Fibroblast of skin of left biceps (primary cell): ENCODE data around the gene DPP3.
"Not testable (repeated sequence)": the region's sequence is repeated elsewhere in the genome, so short reads cannot be mapped to it uniquely, and the experiment has no call there.

Source experiments
- DNase-seq, 2 experiments: peaks; one replicate each; pipeline ENCODE4 v3.0.0-alpha.2; 2013; ENCODE audit warnings: low read depth in 2 of 2

The DPP3 gene

GRCh38 chr11:66480117-66480938 lies at the start of gene DPP3:
Gene DPP3, plus strand, starts transcription at chr11:66480434. Its CDS starts 1,767 bp downstream, at chr11:66482201.
- peak; percentile 85 to 89 for DNase-seq

DNA sequence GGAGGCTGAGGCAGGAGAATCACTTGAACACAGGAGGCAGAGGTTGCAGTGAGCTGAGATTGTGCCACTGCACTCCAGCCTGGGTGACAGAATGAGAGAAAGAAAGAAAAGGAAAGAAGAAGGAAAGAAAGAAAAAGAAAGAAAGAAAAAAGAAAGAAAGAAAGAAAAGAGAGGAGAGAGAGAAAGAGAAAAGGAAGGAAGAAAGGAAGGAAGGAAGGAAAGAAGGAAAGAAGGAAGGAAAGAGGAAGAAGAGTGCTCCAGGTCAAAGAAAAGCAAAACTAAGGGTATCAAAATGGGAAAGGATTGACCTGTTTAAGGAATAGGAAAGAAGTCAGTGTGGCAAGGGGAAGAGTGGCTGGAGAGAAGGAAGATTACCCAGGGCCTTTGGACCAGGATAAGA lies 48.9 kb upstream of the DPP3 start:
- not testable (repeated sequence) for DNase-seq

GRCh38 chr11:66431871-66432329 lies 48.3 kb upstream of the DPP3 start:
- not testable (repeated sequence) for DNase-seq

- DNase-seq: no peak
Measured at GRCh38 chr11:66432597-66432996, 47.6 kb upstream of the DPP3 start.

DNA sequence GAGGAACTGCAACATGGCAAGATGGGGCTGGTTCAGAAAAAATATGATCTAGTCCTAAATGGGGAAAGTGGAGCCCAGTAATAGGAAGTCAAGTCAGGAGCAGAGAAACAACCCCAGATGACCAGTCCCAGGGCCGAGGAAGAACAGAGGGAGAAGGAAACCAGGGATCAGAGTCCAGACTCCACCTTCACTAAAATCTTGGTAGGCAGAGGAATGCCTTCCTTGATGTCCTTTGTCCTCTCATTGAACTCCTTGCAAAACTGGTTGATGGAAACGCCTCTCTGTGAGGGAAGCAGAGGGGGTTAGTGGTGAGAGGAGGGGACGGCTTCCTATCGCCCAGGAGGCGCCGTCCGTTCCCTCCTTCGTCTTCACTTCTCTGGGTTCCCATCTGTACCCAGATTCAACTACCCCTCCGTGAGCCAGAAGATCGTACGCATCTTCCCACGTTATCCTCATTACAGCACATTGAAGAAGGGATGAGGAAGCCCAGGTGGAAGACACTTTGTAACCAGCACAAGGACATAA lies 42.2 kb upstream of the DPP3 start:
- no peak for DNase-seq

GRCh38 chr11:66438504-66439466 lies 41.4 kb upstream of the DPP3 start, which contains the start of gene MRPL11:
Gene MRPL11, minus strand, starts transcription at chr11:66438848. Its CDS starts 94 bp downstream, at chr11:66438754.
- peak; percentile 73 to 74 for DNase-seq

DNA sequence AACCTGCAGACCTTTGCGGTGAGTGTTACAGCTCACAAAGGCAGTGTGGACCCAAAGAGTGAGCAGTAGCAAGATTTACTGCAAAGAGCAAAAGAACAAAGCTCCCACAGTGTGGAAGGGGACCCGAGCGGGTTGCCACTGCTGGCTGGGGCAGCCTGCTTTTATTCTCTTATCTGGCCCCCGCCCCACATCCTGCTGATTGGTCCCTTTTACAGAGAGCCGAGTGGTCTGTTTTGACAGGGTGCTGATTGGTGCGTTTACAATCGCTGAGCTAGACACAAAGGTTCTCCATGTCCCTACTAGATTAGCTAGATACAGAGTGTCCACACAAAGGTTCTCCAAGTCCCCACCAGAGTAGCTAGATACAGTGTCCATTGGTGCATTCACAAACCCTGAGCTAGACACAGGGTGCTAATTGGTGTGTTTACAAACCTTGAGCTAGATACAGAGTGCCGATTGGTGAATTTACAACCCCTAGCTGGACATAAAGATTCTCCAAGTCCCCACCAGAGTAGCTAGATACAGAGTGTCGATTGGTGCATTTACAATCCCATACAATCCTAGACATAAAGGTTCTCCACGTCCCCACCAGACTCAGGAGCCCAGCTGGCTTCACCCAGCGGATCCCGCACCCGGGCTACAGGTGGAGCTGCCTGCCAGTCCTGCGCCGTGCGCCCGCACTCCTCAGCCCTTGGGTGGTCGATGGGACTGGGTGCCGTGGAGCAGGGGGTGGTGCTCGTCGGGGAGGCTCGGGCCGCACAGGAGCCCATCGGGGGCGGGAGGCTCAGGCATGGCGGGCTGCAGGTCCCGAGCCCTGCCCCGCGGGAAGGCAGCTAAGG lies 39.9 kb upstream of the DPP3 start:
- not testable (repeated sequence) for DNase-seq

- DNase-seq: not testable (repeated sequence)
Measured at GRCh38 chr11:66440940-66441282, 39.3 kb upstream of the DPP3 start.

DNA sequence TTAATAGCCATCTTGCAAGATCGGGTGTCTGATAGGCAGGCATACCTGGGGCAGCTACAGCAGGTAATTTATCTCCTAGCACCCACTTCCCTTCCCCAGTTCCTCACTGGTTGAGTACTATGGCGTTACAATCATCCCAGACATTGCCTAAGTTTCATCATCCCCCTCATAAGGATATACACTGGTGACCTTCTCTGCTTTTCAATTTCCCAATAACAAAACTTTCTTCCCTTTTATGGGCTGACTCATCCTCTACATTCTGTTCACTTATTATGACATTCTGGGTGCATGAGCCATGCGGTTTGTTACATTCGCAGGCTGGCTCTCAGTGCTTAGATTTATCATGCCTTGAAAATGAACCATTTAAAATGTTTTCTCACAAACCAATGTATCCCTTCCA lies 36.6 kb upstream of the DPP3 start:
- peak; percentile 30 to 40 for DNase-seq

DNA sequence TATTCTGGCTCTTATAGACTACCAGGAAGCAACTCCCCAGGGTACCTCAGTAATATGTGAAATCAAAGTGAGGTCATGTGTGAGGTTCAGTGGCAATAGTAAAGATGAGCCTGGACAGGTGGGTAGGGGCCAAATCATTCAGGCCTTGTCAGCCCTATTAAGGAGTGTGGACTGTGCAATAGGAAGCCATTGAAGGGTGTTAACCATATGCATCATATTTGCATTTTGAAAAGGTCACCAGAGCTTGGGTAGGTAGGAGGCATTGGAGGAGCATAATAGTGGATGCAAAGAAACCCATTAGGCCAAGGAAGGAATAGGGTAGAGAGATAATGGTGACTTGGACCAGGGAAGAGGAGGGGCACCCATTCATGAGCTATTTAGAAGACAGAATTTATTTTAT lies 33.2 kb upstream of the DPP3 start:
- no peak for DNase-seq

DNA sequence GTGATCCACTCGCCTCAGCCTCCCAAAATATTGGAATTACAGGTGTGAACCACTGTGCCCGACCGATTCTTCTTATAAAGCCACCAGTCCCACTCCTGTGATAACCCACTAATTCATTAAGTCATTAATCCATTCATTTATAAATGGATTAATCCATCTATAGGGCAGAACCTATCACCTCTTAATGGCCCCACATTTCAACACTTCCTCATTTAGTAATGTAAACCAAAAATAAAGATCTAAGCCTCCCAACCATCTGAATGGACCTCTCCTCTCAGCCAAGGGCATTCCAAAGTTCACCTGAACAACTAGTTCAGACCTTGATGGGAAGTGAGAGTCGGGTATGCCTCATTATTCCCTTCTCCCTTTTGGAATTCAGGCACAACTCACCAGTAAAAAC lies 31.7 kb upstream of the DPP3 start:
- DNase-seq: no peak

GRCh38 chr11:66450560-66450959 lies 29.7 kb upstream of the DPP3 start:
- DNase-seq: no peak

GRCh38 chr11:66451663-66452062 lies 28.6 kb upstream of the DPP3 start:
- no peak for DNase-seq

DNA sequence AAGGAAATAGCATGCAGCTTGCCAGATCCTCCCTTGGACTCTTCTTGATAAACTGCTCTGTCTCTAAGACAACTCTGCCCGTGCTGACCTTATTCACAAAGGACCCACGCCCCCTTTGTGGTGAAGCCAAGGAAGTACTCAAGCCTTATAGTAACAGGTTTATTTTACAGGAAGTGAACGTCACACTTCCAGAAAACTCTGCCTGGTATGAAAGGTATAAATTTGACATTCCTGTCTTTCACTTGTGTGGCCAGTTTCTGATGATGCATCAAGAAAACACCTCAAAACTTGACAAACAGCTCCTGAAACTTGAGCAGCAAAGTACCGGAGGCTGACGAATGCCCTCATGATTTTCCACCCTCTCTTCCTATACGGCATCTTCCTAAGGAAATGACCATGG lies 26.0 kb upstream of the DPP3 start:
- no peak for DNase-seq

GRCh38 chr11:66454828-66455227 lies 25.4 kb upstream of the DPP3 start:
- DNase-seq: no peak

DNA sequence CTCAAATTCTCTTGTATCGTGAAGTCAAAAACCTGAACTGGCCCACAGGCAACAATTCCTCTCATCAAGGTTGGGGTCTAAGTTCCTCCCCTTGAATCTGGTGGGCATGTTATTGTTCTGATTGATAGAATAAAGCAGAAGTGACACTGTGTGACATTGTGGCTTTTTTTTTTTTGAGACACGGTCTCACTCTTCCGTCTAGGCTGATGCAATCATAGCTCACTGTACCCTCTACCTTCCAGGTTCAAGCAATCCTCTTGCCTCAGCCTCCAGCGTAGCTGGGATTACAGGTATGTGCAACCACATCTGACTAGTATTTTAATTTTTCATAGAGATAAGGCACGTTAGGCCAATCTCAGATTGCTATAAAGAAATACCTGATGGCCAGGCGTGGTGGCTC lies 22.4 kb upstream of the DPP3 start:
- DNase-seq: no peak

DNA sequence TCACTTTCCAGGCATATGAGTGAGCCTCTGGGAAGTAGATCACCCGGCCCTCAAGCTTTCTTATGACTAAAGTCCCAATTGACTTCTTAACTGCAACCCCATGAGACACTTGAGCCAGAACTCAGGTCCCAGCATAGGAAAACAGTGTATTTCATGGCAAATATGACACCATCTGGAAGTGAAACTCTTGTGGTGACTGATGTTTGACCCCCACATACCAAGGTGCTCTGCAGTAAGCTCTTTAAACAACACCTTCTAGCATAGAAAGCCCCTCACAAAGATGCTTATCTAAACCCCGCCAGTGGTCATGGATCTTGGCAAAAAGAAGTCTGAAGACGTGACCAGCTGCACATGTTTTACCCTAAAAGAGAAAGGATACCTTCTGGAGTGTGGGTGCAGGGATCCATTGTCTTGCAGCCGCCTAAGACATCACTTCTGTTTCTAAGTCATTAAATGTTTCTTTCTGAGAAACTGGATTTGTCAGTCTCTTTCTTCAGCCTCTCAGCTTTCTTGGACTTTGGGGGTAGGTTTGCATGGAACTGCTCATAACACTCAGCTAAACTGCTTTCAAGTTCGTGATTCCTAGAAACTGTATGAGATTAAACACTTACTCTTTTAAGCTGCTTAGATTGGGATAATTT lies 21.0 kb upstream of the DPP3 start:
- DNase-seq: no peak

DNA sequence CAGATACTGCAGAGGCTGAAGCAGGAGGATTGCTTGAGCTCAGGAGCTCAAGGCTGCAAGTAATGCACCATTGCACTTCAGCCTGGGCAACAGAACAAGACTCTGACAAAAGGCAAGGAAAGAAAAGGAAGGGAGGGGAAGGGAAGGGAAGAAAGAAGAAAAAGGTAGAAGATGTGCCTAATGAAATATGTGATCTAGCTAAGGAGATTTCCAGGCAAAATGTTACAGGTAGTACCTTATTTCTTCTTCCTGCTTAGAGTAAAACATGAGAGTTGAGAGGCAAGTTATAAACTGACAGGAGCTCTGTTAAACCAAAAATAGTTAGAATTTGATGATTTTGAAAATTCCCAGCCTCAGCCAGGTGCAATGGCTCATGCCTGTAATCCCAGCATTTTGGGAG lies 18.2 kb upstream of the DPP3 start:
- no peak for DNase-seq

DNA sequence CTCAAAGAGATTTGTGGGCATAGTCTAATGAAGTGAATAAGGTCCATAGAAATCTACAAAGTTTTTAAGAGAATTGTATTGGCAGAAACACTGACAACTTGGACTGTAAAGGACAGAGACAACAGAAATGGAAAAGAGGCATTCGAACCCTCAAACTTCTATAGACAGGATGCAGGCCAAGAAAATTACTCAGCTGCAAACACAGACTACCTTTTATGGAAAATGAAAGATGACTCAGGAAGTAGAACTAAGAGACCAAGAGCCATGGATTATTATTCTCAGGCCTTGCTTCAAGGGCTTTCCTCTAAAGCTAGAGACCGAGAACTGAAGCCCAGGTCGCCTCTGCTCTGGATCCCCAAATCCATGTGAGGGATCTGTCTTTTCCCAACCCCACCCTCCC lies 17.3 kb upstream of the DPP3 start:
- DNase-seq: no peak

DNA sequence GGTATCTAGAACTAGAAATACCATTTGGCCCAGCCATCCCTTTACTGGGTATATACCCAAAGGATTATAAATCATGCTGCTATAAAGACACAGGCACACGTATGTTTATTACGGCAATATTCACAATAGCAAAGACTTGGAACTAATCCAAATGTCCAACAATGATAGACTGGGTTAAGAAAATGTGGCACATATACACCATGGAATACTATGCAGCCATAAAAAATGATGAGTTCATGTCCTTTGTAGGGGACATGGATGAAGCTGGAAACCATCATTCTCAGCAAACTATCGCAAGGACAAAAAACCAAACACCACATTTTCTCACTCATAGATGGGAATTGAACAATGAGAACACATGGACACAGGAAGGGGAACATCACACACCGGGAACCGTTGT lies 16.1 kb upstream of the DPP3 start:
- DNase-seq: not testable (repeated sequence)

GRCh38 chr11:66464916-66465315 lies 15.3 kb upstream of the DPP3 start:
- no peak for DNase-seq
